ENCODE data around the gene MROH9.

DNA sequence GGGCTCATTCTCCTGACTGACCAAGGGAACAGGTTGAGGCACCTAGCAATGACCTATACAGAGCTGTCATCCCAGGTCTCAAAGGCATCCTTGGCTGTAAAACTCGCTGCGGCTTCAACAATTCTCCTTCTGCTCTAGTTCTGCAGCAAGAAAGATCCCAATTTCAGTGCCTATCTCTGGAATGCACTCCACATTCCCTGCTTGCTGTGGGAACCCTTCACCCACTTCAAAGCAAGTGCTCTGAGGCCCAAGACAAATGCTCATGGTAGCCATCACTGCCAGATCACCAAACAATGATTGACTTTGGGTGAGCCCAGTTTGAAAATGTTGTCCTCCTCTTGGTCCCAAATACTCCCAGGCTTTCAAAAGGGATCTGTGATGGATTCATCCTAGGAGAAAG, 117.6 kb downstream of the MROH9 start:
- TF ChIP-seq CTCF (IDR thresholded peaks at IDR 0.05), result no peak
- TF ChIP-seq TCF7L2 (IDR thresholded peaks at IDR 0.05; ENCODE audit: low read depth, low read length), result no peak

Measured in Panc1 (cell line).